ENCODE measurements around the gene JAZF1.

Gene JAZF1

GRCh38 chr7:28165961-28166955, 14.3 kb downstream of the JAZF1 start:
- DNase-seq (ENCODE audit: low read depth) = no peak

GRCh38 chr7:28165261-28165660, 15.3 kb downstream of the JAZF1 start:
- no peak for DNase-seq (ENCODE audit: low read depth)

- no peak for DNase-seq (ENCODE audit: low read depth)
These were observed 16.6 kb downstream of the JAZF1 start for GRCh38 chr7:28163949-28164348.

- DNase-seq (ENCODE audit: low read depth) = no peak
These were observed 19.3 kb downstream of the JAZF1 start for GRCh38 chr7:28161331-28161730.

GRCh38 chr7:28160551-28160991, 20.0 kb downstream of the JAZF1 start:
- no peak for DNase-seq (ENCODE audit: low read depth)

- no peak for DNase-seq (ENCODE audit: low read depth)
These were observed 22.7 kb downstream of the JAZF1 start for GRCh38 chr7:28157831-28158416.

- no peak for DNase-seq (ENCODE audit: low read depth)
These were observed 23.4 kb downstream of the JAZF1 start for GRCh38 chr7:28157076-28157745.

GRCh38 chr7:28156401-28156800, 24.2 kb downstream of the JAZF1 start:
- no peak for DNase-seq (ENCODE audit: low read depth)

- DNase-seq (ENCODE audit: low read depth) = no peak
These were observed 24.6 kb downstream of the JAZF1 start for GRCh38 chr7:28155964-28156363.

GRCh38 chr7:28155019-28155660, 25.5 kb downstream of the JAZF1 start:
- no peak for DNase-seq (ENCODE audit: low read depth)

GRCh38 chr7:28152594-28152993, 28.0 kb downstream of the JAZF1 start:
- no peak for DNase-seq (ENCODE audit: low read depth)

GRCh38 chr7:28151965-28152364, 28.6 kb downstream of the JAZF1 start:
- DNase-seq (ENCODE audit: low read depth) = no peak

GRCh38 chr7:28149291-28150101, 31.1 kb downstream of the JAZF1 start:
- DNase-seq (ENCODE audit: low read depth) = no peak

- DNase-seq (ENCODE audit: low read depth) = no peak
These were observed 34.7 kb downstream of the JAZF1 start for GRCh38 chr7:28145931-28146330.

GRCh38 chr7:28145090-28145626, 35.4 kb downstream of the JAZF1 start:
- no peak for DNase-seq (ENCODE audit: low read depth)

- DNase-seq (ENCODE audit: low read depth) = no peak
These were observed 36.3 kb downstream of the JAZF1 start for GRCh38 chr7:28144266-28144665.

GRCh38 chr7:28142650-28143049, 37.9 kb downstream of the JAZF1 start:
- no peak for DNase-seq (ENCODE audit: low read depth)

- no peak for DNase-seq (ENCODE audit: low read depth)
These were observed 39.6 kb downstream of the JAZF1 start for GRCh38 chr7:28140979-28141378.

- DNase-seq (ENCODE audit: low read depth) = no peak
These were observed 41.8 kb downstream of the JAZF1 start for GRCh38 chr7:28138837-28139236.

GRCh38 chr7:28137463-28137862, 43.1 kb downstream of the JAZF1 start:
- DNase-seq (ENCODE audit: low read depth) = no peak

GRCh38 chr7:28136885-28137284, 43.7 kb downstream of the JAZF1 start:
- no peak for DNase-seq (ENCODE audit: low read depth)

Data from stimulated activated CD8-positive, alpha-beta memory T cell treated with anti-CD3 and anti-CD28 coated beads, Interleukin-12 subunit alpha, Interleukin-12 subunit beta, amount 100 ng/mL, for 1 hour (primary cell).